ENCODE data around the gene KCNK2.
"Not testable (repeated sequence)": the region's sequence is repeated elsewhere in the genome, so short reads cannot be mapped to it uniquely, and the experiment has no call there.

The KCNK2 gene

GRCh38 chr1:215147024-215147423 is 64.5 kb downstream of the KCNK2 start:
- DNase-seq = no peak

GRCh38 chr1:215151841-215152549 is 69.5 kb downstream of the KCNK2 start:
- no peak for TF ChIP-seq GATA1 (IDR thresholded peaks at IDR 0.05; ENCODE audit: low read depth, low read length)
- TF ChIP-seq POLR2A (IDR thresholded peaks at IDR 0.05; ENCODE audit: low read length) = no peak
- DNase-seq = no peak

More at GRCh38 chr1:215147024-215147423, 64.5 kb downstream of the KCNK2 start:
- no peak for TF ChIP-seq GATA1 (IDR thresholded peaks at IDR 0.05; ENCODE audit: low read depth, low read length)
- TF ChIP-seq POLR2A (IDR thresholded peaks at IDR 0.05; ENCODE audit: low read length) = no peak

GRCh38 chr1:215156232-215156631 is 73.7 kb downstream of the KCNK2 start:
- no peak for DNase-seq
- TF ChIP-seq GATA1 (IDR thresholded peaks at IDR 0.05; ENCODE audit: low read depth, low read length) (no peak), POLR2A (IDR thresholded peaks at IDR 0.05; ENCODE audit: low read length) (no peak)

GRCh38 chr1:215160351-215160750 is 77.8 kb downstream of the KCNK2 start:
- no peak for DNase-seq
- no peak for TF ChIP-seq POLR2A (IDR thresholded peaks at IDR 0.05; ENCODE audit: low read length)
- no peak for TF ChIP-seq GATA1 (IDR thresholded peaks at IDR 0.05; ENCODE audit: low read depth, low read length)

GRCh38 chr1:215163144-215163543 is 80.6 kb downstream of the KCNK2 start:
- DNase-seq = not testable (repeated sequence)

- no peak for DNase-seq
- TF ChIP-seq POLR2A (IDR thresholded peaks at IDR 0.05; ENCODE audit: low read length) = no peak
- no peak for TF ChIP-seq GATA1 (IDR thresholded peaks at IDR 0.05; ENCODE audit: low read depth, low read length)
Measured at GRCh38 chr1:215166886-215167285, 84.3 kb downstream of the KCNK2 start.

GRCh38 chr1:215181518-215181917 is 99.0 kb downstream of the KCNK2 start:
- DNase-seq = no peak
- TF ChIP-seq GATA1 (IDR thresholded peaks at IDR 0.05; ENCODE audit: low read depth, low read length) (no peak), POLR2A (IDR thresholded peaks at IDR 0.05; ENCODE audit: low read length) (no peak)

GRCh38 chr1:215185067-215185620 is 102.6 kb downstream of the KCNK2 start:
- no peak for TF ChIP-seq POLR2A (IDR thresholded peaks at IDR 0.05; ENCODE audit: low read length)
- no peak for TF ChIP-seq GATA1 (IDR thresholded peaks at IDR 0.05; ENCODE audit: low read depth, low read length)
- no peak for DNase-seq

GRCh38 chr1:215188302-215188950 is 105.9 kb downstream of the KCNK2 start:
- DNase-seq = no peak
- TF ChIP-seq POLR2A (IDR thresholded peaks at IDR 0.05; ENCODE audit: low read length) (no peak), GATA1 (IDR thresholded peaks at IDR 0.05; ENCODE audit: low read depth, low read length) (no peak)

GRCh38 chr1:215192306-215192705 is 109.8 kb downstream of the KCNK2 start:
- no peak for DNase-seq
- no peak for TF ChIP-seq GATA1 (IDR thresholded peaks at IDR 0.05; ENCODE audit: low read depth, low read length)
- TF ChIP-seq POLR2A (IDR thresholded peaks at IDR 0.05; ENCODE audit: low read length) = no peak

- DNase-seq = no peak
- TF ChIP-seq GATA1 (IDR thresholded peaks at IDR 0.05; ENCODE audit: low read depth, low read length) = no peak
- TF ChIP-seq POLR2A (IDR thresholded peaks at IDR 0.05; ENCODE audit: low read length) = no peak
Measured at GRCh38 chr1:215198021-215198420, 115.5 kb downstream of the KCNK2 start.

GRCh38 chr1:215200121-215200520 is 117.6 kb downstream of the KCNK2 start:
- DNase-seq = no peak
- TF ChIP-seq GATA1 (IDR thresholded peaks at IDR 0.05; ENCODE audit: low read depth, low read length) = no peak
- TF ChIP-seq POLR2A (IDR thresholded peaks at IDR 0.05; ENCODE audit: low read length) = no peak

- no peak for DNase-seq
- TF ChIP-seq POLR2A (IDR thresholded peaks at IDR 0.05; ENCODE audit: low read length) (no peak), GATA1 (IDR thresholded peaks at IDR 0.05; ENCODE audit: low read depth, low read length) (no peak)
Measured at GRCh38 chr1:215201283-215201682, 118.7 kb downstream of the KCNK2 start.

GRCh38 chr1:215202868-215203267 is 120.3 kb downstream of the KCNK2 start:
- TF ChIP-seq GATA1 (IDR thresholded peaks at IDR 0.05; ENCODE audit: low read depth, low read length) (no peak), POLR2A (IDR thresholded peaks at IDR 0.05; ENCODE audit: low read length) (no peak)
- DNase-seq = no peak

GRCh38 chr1:215210167-215210566 is 127.6 kb downstream of the KCNK2 start:
- TF ChIP-seq GATA1 (IDR thresholded peaks at IDR 0.05; ENCODE audit: low read depth, low read length) (no peak), POLR2A (IDR thresholded peaks at IDR 0.05; ENCODE audit: low read length) (no peak)
- DNase-seq = no peak
